SK-N-SH (cell line): ENCODE measurements around the gene NOTCH4. TPM values are rescaled to one million over a fixed set of nuclear protein-coding genes. Genes with fewer than 3 reads are reported as not detected.
"Not testable (repeated sequence)": the region's sequence is repeated elsewhere in the genome, so short reads cannot be mapped to it uniquely, and the experiment has no call there.

Source experiments
- CTCF ChIA-PET: fragments of 300-600, 350-600 bp; formaldehyde crosslinking; extraction: SDS; loops from one replicate; lab custom pipeline; 2021; lab: Yijun Ruan, JAX
- POLR2A ChIA-PET: fragments of 350-600 bp; sonication (Branson Sonifier 250); formaldehyde crosslinking; extraction: SDS; loops from one replicate; lab custom pipeline; 2020; ENCODE audit warnings: antibody characterized with exemption, inconsistent platforms; lab: Yijun Ruan, JAX
- DNase-seq: peaks from one replicate; pipeline ENCODE4 v3.0.0; 2012
- H2AFZ ChIP-seq: fragments of 200-600 bp; sonication (generic); 2 replicates; pipeline ENCODE4 v1.8.1; 2016; ENCODE audit warnings: antibody characterized with exemption, mild to moderate bottlenecking, low read depth
- H3F3A ChIP-seq: fragments of 200-600 bp; sonication (generic); replicated peaks from 2 replicates; pipeline ENCODE3; 2016; ENCODE audit warnings: antibody characterized with exemption, mild to moderate bottlenecking; ENCODE audit not compliant: insufficient read depth
- H3K27ac ChIP-seq, 2 experiments: fragments of 200-500 bp in 1 of 2; fragments of 200-600 bp in 1 of 2; sonication (Bioruptor generic) in 1 of 2; sonication (generic), shearing (Covaris generic) in 1 of 2; 2 replicates each; pipeline versions ENCODE4 v1.5.1 to v1.6.1; 2014 to 2016; ENCODE audit warnings: low read depth in 2 of 2, inconsistent platforms in 1 of 2, low read length in 1 of 2, mild to moderate bottlenecking in 1 of 2, mixed read lengths in 1 of 2
- H3K27me3 ChIP-seq: fragments of 200-600 bp; sonication (generic), shearing (Covaris generic); 2 replicates; pipeline ENCODE4 v1.6.1; 2016; ENCODE audit warnings: mixed run types; ENCODE audit not compliant: insufficient read depth
- H3K36me3 ChIP-seq, 2 experiments: fragments of 200-500 bp in 1 of 2; fragments of 200-600 bp in 1 of 2; sonication (Bioruptor generic) in 1 of 2; sonication (generic) in 1 of 2; replicated peaks in 1 of 2; 2 replicates each; pipeline versions ENCODE3 to v1.5.1; 2014 to 2016; ENCODE audit warnings: low read length in 1 of 2, mild to moderate bottlenecking in 1 of 2; ENCODE audit not compliant: insufficient read depth in 2 of 2, control insufficient read depth in 1 of 2
- H3K4me1 ChIP-seq, 2 experiments: fragments of 200-500 bp in 1 of 2; fragments of 200-600 bp in 1 of 2; sonication (Bioruptor generic) in 1 of 2; sonication (generic), shearing (Covaris generic) in 1 of 2; 2 replicates each; pipeline versions ENCODE4 v1.5.1 to v1.6.1; 2014 to 2016; ENCODE audit warnings: low read depth in 1 of 2, low read length in 1 of 2, mixed run types in 1 of 2; ENCODE audit not compliant: insufficient read depth in 2 of 2, control insufficient read depth in 1 of 2
- H3K4me2 ChIP-seq: fragments of 200-600 bp; sonication (generic), shearing (Covaris generic); 2 replicates; pipeline ENCODE4 v1.6.1; 2017; ENCODE audit warnings: mixed run types
- H3K4me3 ChIP-seq, 2 experiments: fragments of 200-500 bp in 1 of 2; fragments of 200-600 bp in 1 of 2; sonication (Bioruptor generic) in 1 of 2; sonication (generic), shearing (Covaris generic) in 1 of 2; 2 replicates each; pipeline versions ENCODE4 v1.5.1 to v1.8.1; 2014 to 2016; ENCODE audit warnings: low read depth in 2 of 2, inconsistent platforms in 1 of 2, low read length in 1 of 2, mild to moderate bottlenecking in 1 of 2, mixed read lengths in 1 of 2, moderate library complexity in 1 of 2
- H3K79me2 ChIP-seq: fragments of 200-600 bp; sonication (generic); 2 replicates; pipeline ENCODE4 v1.8.1; 2017; ENCODE audit warnings: mild to moderate bottlenecking; ENCODE audit not compliant: insufficient read depth
- H3K9ac ChIP-seq: fragments of 200-600 bp; sonication (generic); 2 replicates; pipeline ENCODE4 v1.6.1; 2017; ENCODE audit warnings: mixed run types
- H3K9me2 ChIP-seq: fragments of 200-600 bp; sonication (generic); 2 replicates; pipeline ENCODE4 v1.6.1; 2017; ENCODE audit warnings: mixed run types
- H3K9me3 ChIP-seq: fragments of 200-600 bp; sonication (generic); 2 replicates; pipeline ENCODE4 v1.6.1; 2017; ENCODE audit warnings: mixed run types, mild to moderate bottlenecking, moderate library complexity
- H4K20me1 ChIP-seq: fragments of 200-600 bp; sonication (generic); 2 replicates; pipeline ENCODE4 v1.6.1; 2017; ENCODE audit warnings: mild to moderate bottlenecking, mixed run types; ENCODE audit not compliant: insufficient read depth
- CHD2 ChIP-seq: fragments of 150-350 bp; IDR thresholded peaks from 2 replicates; pipeline ENCODE4 v1.6.1; 2018; ENCODE audit warnings: low read length; ENCODE audit not compliant: partially characterized antibody
- GABPA ChIP-seq: IDR thresholded peaks from 2 replicates; pipeline ENCODE4 v1.4.0; 2012; ENCODE audit warnings: low read depth, mild to moderate bottlenecking
- JUND ChIP-seq: IDR thresholded peaks from 2 replicates; pipeline ENCODE4 v1.4.0; 2012
- MAX ChIP-seq: IDR thresholded peaks from 2 replicates; pipeline ENCODE4 v1.4.0; 2012; ENCODE audit warnings: low read depth
- NFIC ChIP-seq: IDR thresholded peaks from 2 replicates; pipeline ENCODE4 v1.4.0; 2012; ENCODE audit warnings: borderline replicate concordance
- PBX3 ChIP-seq: IDR thresholded peaks from 2 replicates; pipeline ENCODE4; 2012
- POLR2AphosphoS5 ChIP-seq: IDR thresholded peaks from 2 replicates; pipeline ENCODE4 v1.6.1; 2012; ENCODE audit warnings: low read depth, low read length
- TAF1 ChIP-seq: IDR thresholded peaks from 2 replicates; pipeline ENCODE4 v1.6.1; 2012; ENCODE audit warnings: low read depth, mild to moderate bottlenecking, low read length, moderate library complexity, borderline replicate concordance
- WGBS: methylation state at CpG from one replicate; pipeline ENCODE4 v1.1.6; 2017; ENCODE audit warnings: low lambda C conversion rate; 5-methylcytosine and 5-hydroxymethylcytosine counted together
- polyA plus RNA-seq, 3 experiments: library from polyadenylated mRNA; depleted of rRNA; stranded (reverse); fragments of >200 nt; gene quantifications; 2 replicates each; pipeline ENCODE4 v1.2.3, GENCODE V29; 2012

NOTCH4 gene
- polyA plus RNA-seq, 1 of the 3 experiments (the other 2 are of a cell fraction), result 2.5 TPM

- H3K36me3 ChIP-seq, H3K4me2 ChIP-seq, H3K27me3 ChIP-seq, H3K9ac ChIP-seq, H3K9me2 ChIP-seq, DNase-seq, H3K27ac ChIP-seq, POLR2A ChIA-PET, H3K4me3 ChIP-seq, H2AFZ ChIP-seq, H4K20me1 ChIP-seq, H3K9me3 ChIP-seq: not testable (repeated sequence)
- peaks cover 6 to 34% of the 10 kb centered on the region in 2 experiments; a peak in 1 of 4 replicates for H3K4me1 ChIP-seq
- WGBS, result 85% methylated on average over 12 of the region's 13 CpGs
- CTCF ChIA-PET, result interaction anchor here (1.6 kb wide), 1 partner anchor 74 kb away, joined by 4 read pairs; no protein-coding TSS in a partner anchor
- H3K79me2 ChIP-seq, result peaks cover 16% of the 10 kb centered on the region
- peaks cover 15% of the 10 kb centered on the region for H3F3A ChIP-seq
Observed at GRCh38 chr6:32193096-32193495, 30.8 kb downstream of the NOTCH4 start.

GRCh38 chr6:32192608-32193039 is 31.2 kb downstream of the NOTCH4 start, which contains the start of gene GPSM3:
GPSM3 (minus strand) TSS chr6:32192643; CDS start chr6:32192513, 130 bp downstream.
- H3K4me1 ChIP-seq, result peaks cover 6 to 34% of the 10 kb centered on the region in 2 experiments; a peak in 1 of 4 replicates
- peaks cover 21% of the 10 kb centered on the region for H3K79me2 ChIP-seq
- H3K36me3 ChIP-seq, result peaks cover 1 to 2% of the 10 kb centered on the region in 2 experiments
- WGBS, result 83% methylated on average over 4 of the region's 5 CpGs
- no peak for DNase-seq
- H3K27me3 ChIP-seq, result no peaks in the 10 kb centered on the region
- peaks cover 15% of the 10 kb centered on the region for H3F3A ChIP-seq
- TF ChIP-seq CHD2 (no peak), GABPA (peak; percentile 35; the same call in 1 of the 2 replicates), JUND (no peak)
- TF ChIP-seq, all 33 proteins: peak for 1
- Histone ChIP-seq H3K9me3 (no peaks in the 10 kb centered on the region), H3K4me2 (0 out of 2 replicates have a peak within 1 kb of the TSS, but pooled peaks have one; percentile 10), H3K27ac (peak within 1 kb of the TSS in 1 of 2 experiments; percentile 29; a peak in 1 of 4 replicates), H3K4me3 (no peak within 1 kb of the TSS), H2AFZ (no peak within 1 kb of the TSS), H4K20me1 (no peaks in the 10 kb centered on the region), H3K9ac (no peak within 1 kb of the TSS), H3K9me2 (no peaks in the 10 kb centered on the region)
- CTCF ChIA-PET, result interaction anchor here (1.6 kb wide), 1 partner anchor 74 kb away, joined by 4 read pairs; no protein-coding TSS in a partner anchor
- POLR2A ChIA-PET, result no interaction called here

- Histone ChIP-seq H3K9me2 (no peaks in the 10 kb centered on the region), H2AFZ (no peak overlapping the region), H3K27me3 (no peaks in the 10 kb centered on the region), H3K36me3 (peaks cover 8% of the 10 kb centered on the region in 2 experiments), H3K4me2 (0 out of 2 replicates have a peak overlapping the region, but pooled peaks have one; percentile 10), H3K9ac (no peak overlapping the region), H3K9me3 (no peaks in the 10 kb centered on the region), H3K4me1 (peaks cover 3 to 28% of the 10 kb centered on the region in 2 experiments; a peak in 1 of 4 replicates), H3K27ac (no peak overlapping the region), H3K79me2 (peaks cover 21% of the 10 kb centered on the region), H3K4me3 (no peak overlapping the region), H3F3A (peaks cover 16% of the 10 kb centered on the region), H4K20me1 (no peaks in the 10 kb centered on the region)
- ChIA-PET CTCF (interaction anchor here (1.6 to 2.2 kb wide), 3 partner anchors 23 to 73 kb away, joined by 4 to 7 read pairs (median 5); no protein-coding TSS in a partner anchor), POLR2A (interaction anchor here (3.1 kb wide), 1 partner anchor 14 kb away, joined by 22 read pairs; the partner anchor contains the start of gene RNF5)
- TF ChIP-seq POLR2AphosphoS5, result no peak
- no peak for TF ChIP-seq MAX
- no peak for TF ChIP-seq PBX3
- no peak for TF ChIP-seq TAF1
- TF ChIP-seq NFIC, result no peak
- DNase-seq, result no peak
- 92% methylated on average over 14 of the region's 15 CpGs for WGBS
Observed at GRCh38 chr6:32191696-32192607, 31.9 kb downstream of the NOTCH4 start.
